HG03159 (cell line): Measurements from ENCODE around the gene EXOC3.
"Not testable (repeated sequence)": the region's sequence is repeated elsewhere in the genome, so short reads cannot be mapped to it uniquely, and the experiment has no call there.

Source experiments
- ATAC-seq: cut with Tn5 transposase; IDR thresholded peaks from one replicate; pipeline ENCODE4 v1.9.1; 2021; ENCODE audit warnings: mild to moderate bottlenecking, moderate library complexity; ENCODE audit not compliant: unreplicated experiment

The EXOC3 gene

GRCh38 chr5:442335-443238 lies at the start of gene EXOC3:
TSS of gene EXOC3 (plus strand) at chr5:443176. CDS start at chr5:446206, 3,030 bp downstream.
- ATAC-seq, result peak; percentile 85

DNA sequence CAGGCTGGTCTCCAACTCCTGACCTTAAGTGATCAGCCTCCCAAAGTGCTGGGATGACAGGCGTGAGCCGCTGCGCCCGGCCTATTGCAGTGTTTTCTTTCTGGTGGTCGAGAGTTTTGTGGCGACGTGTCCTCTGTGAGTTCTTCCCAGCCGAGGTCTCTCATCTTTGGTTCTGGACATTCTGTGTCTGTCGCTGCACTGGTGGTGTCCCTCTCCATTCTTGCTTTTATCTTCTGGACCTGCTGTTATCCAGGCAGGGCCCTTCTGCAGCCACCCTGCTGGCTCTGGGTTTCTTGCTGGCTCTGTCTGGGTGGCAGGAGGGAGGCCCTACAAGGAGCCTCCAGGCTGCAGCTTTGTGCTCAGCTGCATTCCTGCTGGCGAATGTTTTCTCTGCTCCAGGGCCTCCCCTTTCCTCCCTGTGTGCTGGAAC lies 49.1 kb upstream of the EXOC3 start:
- ATAC-seq, result no peak

DNA sequence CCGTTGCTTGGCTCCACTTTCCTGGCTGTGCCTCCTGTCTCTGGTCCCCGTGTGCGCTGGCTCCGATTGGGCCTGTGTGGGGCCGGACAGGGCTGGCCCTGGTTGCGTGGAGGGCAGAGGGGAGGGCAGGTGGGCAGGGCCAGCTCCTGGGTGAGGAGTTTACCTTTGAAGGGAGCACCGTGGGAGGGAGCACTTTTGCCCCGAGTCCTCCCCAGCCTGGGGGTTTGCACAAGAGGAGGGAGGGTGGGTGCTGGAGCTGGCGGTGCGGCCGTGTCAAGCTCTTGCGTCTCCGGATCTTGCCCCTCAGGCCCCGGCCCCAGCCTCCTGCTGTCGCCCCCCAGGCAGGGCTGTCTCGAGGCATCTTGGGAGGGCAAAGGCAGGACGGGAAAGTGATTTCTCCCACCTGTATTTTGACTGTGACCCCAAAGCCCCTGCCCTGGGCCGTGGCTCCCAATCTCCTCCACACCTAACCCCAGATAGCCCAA lies 48.3 kb upstream of the EXOC3 start:
- no peak for ATAC-seq

DNA sequence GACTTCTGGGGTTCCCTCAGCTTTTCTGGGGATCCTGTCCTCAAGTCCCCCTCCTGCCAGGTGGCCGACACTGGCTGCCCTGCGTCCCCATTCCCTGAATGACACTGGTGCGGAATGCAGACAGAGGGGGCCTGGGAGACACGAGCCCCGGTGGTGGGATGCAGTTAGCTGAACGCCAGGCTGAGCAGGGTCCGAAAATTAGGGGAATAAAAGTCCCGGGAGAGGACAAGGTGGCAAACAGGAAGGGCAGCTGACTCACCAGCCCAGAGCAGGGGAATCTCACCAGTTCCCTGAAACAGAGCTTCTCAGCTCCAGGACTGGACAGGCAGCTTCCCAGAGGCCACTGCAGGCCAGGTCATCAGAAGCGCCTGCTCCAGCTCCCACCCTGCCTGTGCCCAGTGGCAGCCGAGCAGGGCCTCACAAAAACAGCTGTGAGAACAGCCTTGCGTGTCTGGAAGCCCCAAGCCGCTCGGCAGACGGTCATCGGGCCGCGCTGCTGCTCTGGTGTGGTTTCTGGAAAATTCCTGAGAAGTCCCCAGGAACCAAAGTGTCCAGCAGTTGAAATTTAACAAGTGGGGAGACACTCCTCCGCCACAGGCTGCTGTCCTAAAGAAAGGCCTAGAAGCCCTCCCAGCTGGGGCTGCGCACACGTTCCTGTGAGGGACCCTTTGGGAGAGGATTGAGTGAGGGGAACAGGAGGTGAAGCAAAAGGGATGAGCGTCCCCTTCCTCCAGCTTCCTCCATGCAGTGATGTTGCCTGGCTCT lies 47.6 kb upstream of the EXOC3 start:
- ATAC-seq, result no peak

DNA sequence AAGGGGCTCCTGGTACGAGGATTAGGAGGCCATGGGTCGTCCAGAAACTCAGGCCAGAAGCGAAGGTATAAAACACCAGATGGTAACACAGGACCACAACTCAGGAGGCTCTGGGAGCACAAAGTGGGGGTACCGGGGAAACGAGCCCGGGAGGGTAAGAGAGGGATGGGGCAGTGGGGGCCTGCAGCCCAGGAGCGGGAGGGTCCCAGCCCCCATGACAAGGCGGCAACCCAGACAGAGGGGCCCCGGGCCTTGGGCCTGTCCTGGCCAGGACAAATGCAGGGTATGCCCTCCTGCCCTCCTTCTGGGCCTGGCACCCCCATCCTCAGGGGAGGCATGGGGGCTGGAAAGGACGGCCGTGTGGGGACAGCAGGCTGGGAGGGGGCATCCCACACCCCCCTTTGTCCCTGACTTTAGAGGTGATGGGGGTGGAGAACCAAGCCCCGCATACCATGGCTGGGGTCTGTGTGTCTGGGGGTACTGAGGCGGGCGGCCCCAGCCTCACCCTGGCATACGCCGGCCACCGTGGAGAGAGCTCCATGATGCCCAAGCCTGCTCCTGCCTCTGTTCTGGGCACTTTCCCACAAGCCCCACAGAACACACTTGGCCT lies 47.0 kb upstream of the EXOC3 start:
- no peak for ATAC-seq

DNA sequence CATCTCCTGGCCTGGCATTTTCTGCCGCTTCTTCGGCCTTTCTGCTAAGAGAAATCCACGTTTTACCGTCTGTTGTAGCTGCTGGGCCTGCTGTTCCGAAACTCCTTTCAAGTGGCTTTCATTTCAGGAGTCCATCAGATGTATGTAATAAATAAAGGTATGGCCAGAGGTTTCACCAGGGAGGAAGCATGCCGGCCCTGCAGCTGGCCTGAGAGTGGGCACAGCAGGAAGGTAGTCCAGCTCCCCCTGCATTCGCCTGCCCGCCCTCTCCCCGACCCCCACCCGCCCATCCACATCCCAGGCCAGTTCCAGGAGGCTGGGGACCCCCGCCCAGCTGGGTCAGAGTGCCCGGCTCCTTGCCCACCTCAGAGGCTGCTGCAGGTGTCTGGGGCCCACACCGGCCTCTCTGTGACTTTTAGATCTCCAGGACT lies 46.4 kb upstream of the EXOC3 start:
- no peak for ATAC-seq

GRCh38 chr5:398141-398474 lies 44.9 kb upstream of the EXOC3 start:
- ATAC-seq, result not testable (repeated sequence)

GRCh38 chr5:398475-399295 lies 44.3 kb upstream of the EXOC3 start:
- no peak for ATAC-seq

GRCh38 chr5:399296-400281 lies 43.4 kb upstream of the EXOC3 start:
- ATAC-seq, result peak; percentile 73

DNA sequence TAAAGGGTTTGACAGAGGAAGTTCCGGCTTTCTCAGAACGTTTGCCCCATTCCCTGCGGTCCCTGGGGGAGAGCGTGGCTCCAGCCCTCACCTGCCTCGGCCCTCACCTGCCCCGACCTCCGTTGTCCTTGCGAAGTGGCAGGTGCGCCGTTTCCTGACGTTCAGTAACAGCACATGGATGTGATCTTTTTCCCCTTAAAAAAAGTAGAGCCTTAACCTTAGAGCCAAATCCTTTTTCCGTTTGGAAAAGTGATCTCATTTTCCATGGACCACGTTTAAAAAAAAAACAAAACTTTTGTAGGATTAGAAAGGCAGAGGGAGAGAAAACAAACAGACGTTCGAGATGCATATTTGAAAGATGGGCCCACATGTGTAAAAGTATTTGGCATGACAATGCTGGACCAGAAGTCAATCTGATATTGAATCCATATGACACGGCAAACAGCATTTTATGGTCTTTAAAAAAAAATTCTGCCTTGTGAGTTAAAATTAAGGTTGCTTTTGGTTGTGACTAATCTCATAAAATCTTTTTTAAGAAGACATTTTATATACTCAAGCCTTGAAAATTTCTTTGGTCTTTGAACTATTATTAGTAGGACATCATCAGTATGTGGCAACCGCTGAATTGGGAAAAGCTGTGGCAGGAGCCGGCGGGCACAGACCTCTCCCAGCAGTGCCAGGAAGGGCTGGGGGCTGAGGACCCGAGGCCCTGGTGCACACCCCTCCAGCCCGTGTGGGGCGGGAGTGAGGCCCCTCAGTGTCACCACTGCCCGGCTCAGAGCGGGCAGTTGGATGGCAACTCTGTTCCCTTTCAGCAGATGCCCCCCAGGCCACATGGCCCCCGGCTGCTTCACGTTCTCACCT lies 42.5 kb upstream of the EXOC3 start:
- peak; percentile 14 for ATAC-seq

GRCh38 chr5:401146-402034 lies 41.6 kb upstream of the EXOC3 start:
- ATAC-seq, result no peak

DNA sequence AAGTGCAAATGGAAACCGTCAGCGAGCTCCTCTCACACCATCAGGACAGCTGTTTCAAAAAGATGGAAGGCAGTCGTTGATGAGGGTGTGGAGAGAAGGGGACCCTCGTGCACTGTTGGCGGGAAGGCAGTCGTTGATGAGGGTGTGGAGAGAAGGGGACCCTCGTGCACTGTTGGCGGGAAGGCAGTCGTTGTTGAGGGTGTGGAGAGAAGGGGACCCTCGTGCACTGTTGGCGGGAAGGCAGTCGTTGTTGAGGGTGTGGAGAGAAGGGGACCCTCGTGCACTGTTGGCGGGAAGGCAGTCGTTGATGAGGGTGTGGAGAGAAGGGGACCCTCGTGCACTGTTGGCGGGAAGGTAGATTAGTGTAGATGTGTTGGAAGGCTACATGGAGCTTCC lies 40.8 kb upstream of the EXOC3 start:
- not testable (repeated sequence) for ATAC-seq

DNA sequence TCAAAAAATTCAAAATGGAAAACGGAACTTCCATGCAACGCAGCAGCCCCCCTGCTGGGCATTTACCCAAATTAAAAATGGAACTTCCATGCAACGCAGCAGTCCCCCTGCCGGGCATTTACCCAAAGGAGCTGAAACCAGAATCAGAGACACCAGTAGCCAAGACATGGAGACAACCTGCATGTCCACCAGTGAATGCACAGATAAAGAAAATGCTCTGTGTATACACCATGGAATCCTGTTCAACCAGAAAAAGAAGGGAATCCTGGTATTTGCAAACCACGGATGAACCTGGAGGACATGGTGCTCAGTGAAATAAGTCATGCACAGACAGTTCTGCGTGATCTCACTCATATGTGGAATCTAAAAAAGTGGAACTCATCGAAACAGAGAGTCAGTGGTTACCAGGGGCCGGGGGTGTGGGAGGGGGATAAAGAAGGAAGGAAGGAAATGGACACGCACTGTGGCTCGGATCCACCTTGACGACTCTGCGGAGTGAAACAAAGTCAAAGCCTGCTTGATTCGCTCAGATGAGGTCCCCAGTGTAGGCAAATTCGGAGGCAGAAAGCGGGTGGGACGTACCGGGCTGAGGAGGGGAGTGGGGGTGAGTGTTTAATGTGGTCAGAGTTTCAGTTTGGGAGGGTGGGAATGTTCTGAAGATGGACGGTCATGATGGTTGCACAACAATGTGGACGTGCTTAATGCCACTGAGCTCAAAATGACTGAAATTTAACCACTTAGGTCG lies 40.2 kb upstream of the EXOC3 start:
- peak; percentile 38 for ATAC-seq

DNA sequence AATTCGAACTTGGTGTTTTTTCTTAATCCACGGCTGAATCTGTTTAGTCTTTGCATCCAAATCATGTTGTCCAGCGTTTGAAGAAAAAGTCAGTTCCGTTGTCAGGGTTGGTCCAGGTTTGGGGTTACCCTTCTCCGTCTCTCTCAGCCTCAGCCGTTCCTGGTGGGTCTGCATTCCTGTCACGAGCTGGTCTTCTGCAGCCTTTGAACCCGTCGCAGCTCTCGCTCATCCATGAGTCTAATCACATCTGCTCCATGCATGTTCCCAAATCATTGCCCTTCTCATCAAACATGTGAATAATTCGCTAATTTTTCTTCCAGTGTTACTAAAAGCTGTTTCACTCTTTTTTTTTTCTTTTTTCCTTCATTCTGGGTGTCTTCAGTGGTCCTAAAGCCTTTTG lies 39.0 kb upstream of the EXOC3 start:
- ATAC-seq, result no peak

DNA sequence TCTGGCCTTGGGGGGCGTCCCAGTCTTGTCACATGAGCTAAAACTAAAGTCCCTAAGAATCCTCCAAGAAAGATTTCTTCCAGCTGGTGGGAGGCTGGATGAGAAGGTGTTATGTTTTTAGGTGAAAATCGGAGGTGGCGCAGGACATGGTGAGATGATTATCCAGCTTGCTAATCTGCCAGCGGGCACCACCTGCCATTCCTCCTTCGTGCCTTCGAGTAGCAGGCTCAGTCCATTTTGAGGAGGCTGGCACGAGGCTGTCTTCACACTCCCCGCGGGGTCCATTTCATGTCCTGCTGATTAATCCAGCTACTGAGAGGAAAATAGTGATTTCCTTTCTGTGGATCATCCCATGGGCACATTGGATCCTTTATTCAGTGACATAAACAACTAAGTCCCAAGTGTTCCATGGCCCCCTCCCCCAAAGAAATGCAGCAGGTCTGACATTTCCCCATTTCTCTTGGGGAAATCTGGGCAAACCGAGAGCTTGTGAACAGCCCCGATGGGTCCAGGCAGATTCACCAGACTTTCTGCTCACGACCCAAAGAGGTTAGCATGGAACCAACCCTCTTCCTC lies 38.2 kb upstream of the EXOC3 start:
- no peak for ATAC-seq

GRCh38 chr5:405421-405820 lies 37.6 kb upstream of the EXOC3 start:
- no peak for ATAC-seq
